CD4-positive, alpha-beta T cell treated with Interferon alpha-2 for 1 hour (primary cell): Measurements from ENCODE around the gene PHOSPHO2.

Experiments
- DNase-seq, 2 donors: peaks; one replicate each; pipeline ENCODE4 v3.0.0-alpha.2; 2020 to 2022

PHOSPHO2 gene

GRCh38 chr2:169694113-169694893 is at the start of gene PHOSPHO2, which contains the start of gene CFAP210:
Gene PHOSPHO2, plus strand, starts transcription at chr2:169694469. Its CDS starts 6,503 bp downstream, at chr2:169700972.
Gene CFAP210, minus strand, starts transcription at chr2:169694405. Its CDS starts 78 bp downstream, at chr2:169694327.
- DNase-seq = peak; percentile 98 to 99

- no peak for DNase-seq
These were observed 46.8 kb upstream of the PHOSPHO2 start for GRCh38 chr2:169647496-169647895.

- no peak for DNase-seq
These were observed 45.0 kb upstream of the PHOSPHO2 start for GRCh38 chr2:169649278-169649677.

GRCh38 chr2:169653636-169654035 is 40.6 kb upstream of the PHOSPHO2 start:
- DNase-seq = no peak

GRCh38 chr2:169656164-169656563 is 38.1 kb upstream of the PHOSPHO2 start:
- no peak for DNase-seq

- DNase-seq = no peak
These were observed 35.4 kb upstream of the PHOSPHO2 start for GRCh38 chr2:169658877-169659276.

- no peak for DNase-seq
These were observed 34.9 kb upstream of the PHOSPHO2 start for GRCh38 chr2:169659320-169659719.

GRCh38 chr2:169661265-169661664 is 33.0 kb upstream of the PHOSPHO2 start:
- DNase-seq = no peak

- DNase-seq = no peak
These were observed 31.5 kb upstream of the PHOSPHO2 start for GRCh38 chr2:169662744-169663143.

GRCh38 chr2:169663247-169663646 is 31.0 kb upstream of the PHOSPHO2 start:
- DNase-seq = no peak

GRCh38 chr2:169664600-169664977 is 29.7 kb upstream of the PHOSPHO2 start:
- DNase-seq = no peak

- DNase-seq = no peak
These were observed 29.0 kb upstream of the PHOSPHO2 start for GRCh38 chr2:169664978-169665930.

GRCh38 chr2:169667583-169667982 is 26.7 kb upstream of the PHOSPHO2 start:
- no peak for DNase-seq

GRCh38 chr2:169670215-169670651 is 24.0 kb upstream of the PHOSPHO2 start:
- no peak for DNase-seq

- DNase-seq = no peak
These were observed 23.3 kb upstream of the PHOSPHO2 start for GRCh38 chr2:169670937-169671336.

GRCh38 chr2:169672406-169672805 is 21.9 kb upstream of the PHOSPHO2 start:
- no peak for DNase-seq

- DNase-seq = no peak
These were observed 21.2 kb upstream of the PHOSPHO2 start for GRCh38 chr2:169673106-169673505.

- no peak for DNase-seq
These were observed 20.3 kb upstream of the PHOSPHO2 start for GRCh38 chr2:169673921-169674320.

GRCh38 chr2:169676357-169676756 is 17.9 kb upstream of the PHOSPHO2 start:
- DNase-seq = no peak

- DNase-seq = no peak
These were observed 17.4 kb upstream of the PHOSPHO2 start for GRCh38 chr2:169676850-169677249.

GRCh38 chr2:169683054-169683424 is 11.2 kb upstream of the PHOSPHO2 start:
- DNase-seq = peak in 1 of 2 donors; percentile 19

- DNase-seq = no peak
These were observed 10.7 kb upstream of the PHOSPHO2 start for GRCh38 chr2:169683425-169684134.

- DNase-seq = no peak
These were observed 10.1 kb upstream of the PHOSPHO2 start for GRCh38 chr2:169684135-169684565.
